H1 (cell line): ENCODE data around the gene ZNF618. TPM values are rescaled to one million over a fixed set of nuclear protein-coding genes. Genes with fewer than 3 reads are reported as not detected.

Experiments
- CTCF ChIA-PET: fragments of 300-600 bp; sonication (Branson Sonifier 250); formaldehyde crosslinking; loops from one replicate; lab custom pipeline; 2021; ENCODE audit not compliant: partially characterized antibody; lab: Charles Lee
- POLR2A ChIA-PET: fragments of 300-600 bp; sonication (Branson Sonifier 250); formaldehyde crosslinking; loops from one replicate; lab custom pipeline; 2021; ENCODE audit warnings: inconsistent platforms; ENCODE audit not compliant: partially characterized antibody; lab: Charles Lee
- DNase-seq, 2 experiments: peaks; one replicate each; pipeline versions ENCODE4 v3.0.0 to v3.0.0-alpha.2; 2010 to 2022; ENCODE audit warnings: low spot score in 2 of 2, low read depth in 1 of 2, mixed read lengths in 1 of 2
- FAIRE-seq: peaks from 2 replicates; lab custom pipeline; 2011; peaks lifted over from hg19 to GRCh38; lab: Jason Lieb, UNC
- H2AFZ ChIP-seq: 2 replicates; pipeline ENCODE4 v1.8.1; 2012; ENCODE audit warnings: low read length, inconsistent platforms
- H2AK5ac ChIP-seq: 2 replicates; pipeline ENCODE4 v1.6.1; 2013; ENCODE audit warnings: low read depth, low read length
- H2BK120ac ChIP-seq: replicated peaks from 2 replicates; pipeline ENCODE3; 2013; ENCODE audit warnings: low read depth, low read length, inconsistent platforms
- H2BK12ac ChIP-seq: 2 replicates; pipeline ENCODE4 v1.6.1; 2013; ENCODE audit warnings: low read depth, low read length
- H2BK15ac ChIP-seq: 2 replicates; pipeline ENCODE4 v1.6.1; 2013; ENCODE audit warnings: low read length
- H2BK20ac ChIP-seq: 2 replicates; pipeline ENCODE4 v1.6.1; 2013; ENCODE audit warnings: low read length
- H2BK5ac ChIP-seq: 2 replicates; pipeline ENCODE4 v1.6.1; 2013; ENCODE audit warnings: low read depth, low read length
- H3K14ac ChIP-seq: 2 replicates; pipeline ENCODE4 v1.6.1; 2013; ENCODE audit warnings: inconsistent platforms; ENCODE audit not compliant: insufficient read length
- H3K18ac ChIP-seq: 2 replicates; pipeline ENCODE4 v1.6.1; 2013; ENCODE audit warnings: low read length; ENCODE audit errors: extremely low read depth
- H3K23ac ChIP-seq: 2 replicates; pipeline ENCODE4 v1.6.1; 2013; ENCODE audit warnings: inconsistent platforms; ENCODE audit not compliant: insufficient read length
- H3K23me2 ChIP-seq: 2 replicates; pipeline ENCODE4 v1.6.1; 2013; ENCODE audit warnings: low read depth, low read length
- H3K27ac ChIP-seq: 2 replicates; pipeline ENCODE4 v1.6.1; 2011; ENCODE audit warnings: low read depth, low read length, inconsistent platforms
- H3K27me3 ChIP-seq, 4 experiments: replicated peaks in 1 of 4; 1 replicate in 1 of 4; 2 replicates in 3 of 4; pipeline versions ENCODE4 v1.6.1 to v1.8.1; 2011 to 2013; ENCODE audit warnings: low read length in 3 of 4, mild to moderate bottlenecking in 3 of 4, inconsistent platforms in 2 of 4, mixed read lengths in 2 of 4, moderate library complexity in 1 of 4; ENCODE audit not compliant: control insufficient read depth in 3 of 4, insufficient read depth in 3 of 4; ENCODE audit errors: extremely low read depth in 1 of 4
- H3K36me3 ChIP-seq, 4 experiments: 2 replicates each; pipeline versions ENCODE4 v1.6.1 to v1.8.1; 2011 to 2013; ENCODE audit warnings: mild to moderate bottlenecking in 4 of 4, low read length in 3 of 4, moderate library complexity in 2 of 4, control low read depth in 1 of 4, inconsistent platforms in 1 of 4; ENCODE audit not compliant: insufficient read depth in 4 of 4, control insufficient read depth in 2 of 4
- H3K4ac ChIP-seq: replicated peaks from 2 replicates; pipeline ENCODE3; 2013; ENCODE audit warnings: low read length, low read depth, mixed read lengths, inconsistent platforms; ENCODE audit not compliant: insufficient read length
- H3K4me1 ChIP-seq, 4 experiments: replicated peaks in 1 of 4; 1 replicate in 1 of 4; 2 replicates in 3 of 4; pipeline versions ENCODE4 v1.6.1 to v1.8.1; 2011 to 2013; ENCODE audit warnings: low read length in 3 of 4, inconsistent platforms in 2 of 4, mixed read lengths in 1 of 4; ENCODE audit not compliant: insufficient read depth in 4 of 4, control insufficient read depth in 3 of 4
- H3K4me2 ChIP-seq, 2 experiments: 2 replicates each; pipeline versions ENCODE4 v1.6.1 to v1.8.1; 2011 to 2013; ENCODE audit warnings: low read depth in 2 of 2, low read length in 2 of 2, control low read depth in 1 of 2, inconsistent platforms in 1 of 2, mild to moderate bottlenecking in 1 of 2; ENCODE audit not compliant: insufficient read depth in 1 of 2
- H3K4me3 ChIP-seq, 4 experiments: fragments of 200-600, 300-600 bp in 1 of 4; sonication (generic), shearing (Covaris generic), sonication (Bioruptor Twin) in 1 of 4; 2 replicates each; pipeline versions ENCODE4 v1.5.1 to v1.8.1; 2011 to 2016; ENCODE audit warnings: low read length in 4 of 4, low read depth in 3 of 4, control low read depth in 2 of 4, inconsistent platforms in 2 of 4, mild to moderate bottlenecking in 2 of 4, mixed read lengths in 1 of 4, moderate library complexity in 1 of 4; ENCODE audit not compliant: insufficient read depth in 2 of 4; ENCODE audit errors: extremely low read depth in 1 of 4
- H3K56ac ChIP-seq: replicated peaks from 2 replicates; pipeline ENCODE3; 2013; ENCODE audit warnings: low read depth, mild to moderate bottlenecking, mixed read lengths, low read length, inconsistent platforms; ENCODE audit not compliant: insufficient read length
- H3K79me1 ChIP-seq: 2 replicates; pipeline ENCODE4 v1.6.1; 2013; ENCODE audit warnings: low read depth, low read length, control low read depth
- H3K79me2 ChIP-seq, 2 experiments: 2 replicates each; pipeline versions ENCODE4 v1.6.1 to v1.8.1; 2012 to 2013; ENCODE audit warnings: low read length in 2 of 2, mild to moderate bottlenecking in 2 of 2, inconsistent platforms in 1 of 2; ENCODE audit not compliant: insufficient read depth in 2 of 2, control insufficient read depth in 1 of 2
- H3K9ac ChIP-seq, 4 experiments: replicated peaks in 1 of 4; 1 replicate in 1 of 4; 2 replicates in 3 of 4; pipeline versions ENCODE4 v1.6.1 to v1.8.1; 2011 to 2013; ENCODE audit warnings: low read depth in 3 of 4, low read length in 3 of 4, control low read depth in 2 of 4, mild to moderate bottlenecking in 2 of 4, moderate library complexity in 2 of 4, inconsistent platforms in 1 of 4; ENCODE audit errors: extremely low read depth in 1 of 4
- H3K9me3 ChIP-seq, 2 experiments: 2 replicates each; pipeline versions ENCODE4 v1.6.1 to v1.8.1; 2012 to 2013; ENCODE audit warnings: mild to moderate bottlenecking in 2 of 2, moderate library complexity in 2 of 2, control low read depth in 1 of 2, inconsistent platforms in 1 of 2, low read depth in 1 of 2, low read length in 1 of 2, mixed read lengths in 1 of 2; ENCODE audit not compliant: insufficient read depth in 2 of 2
- H4K20me1 ChIP-seq, 2 experiments: replicated peaks in 1 of 2; 2 replicates each; pipeline versions ENCODE3 to v1.8.1; 2011 to 2013; ENCODE audit warnings: inconsistent platforms in 2 of 2, low read length in 2 of 2, mild to moderate bottlenecking in 1 of 2; ENCODE audit not compliant: insufficient read depth in 2 of 2, control insufficient read depth in 1 of 2
- H4K5ac ChIP-seq: 2 replicates; pipeline ENCODE4 v1.6.1; 2013; ENCODE audit warnings: low read length, low read depth, mixed read lengths, inconsistent platforms; ENCODE audit not compliant: insufficient read length
- H4K8ac ChIP-seq: 2 replicates; pipeline ENCODE4 v1.8.0; 2013; ENCODE audit warnings: mild to moderate bottlenecking, moderate library complexity, low read length, inconsistent platforms; ENCODE audit not compliant: insufficient read depth; ENCODE audit errors: extremely low read depth
- H4K91ac ChIP-seq: replicated peaks from 2 replicates; pipeline ENCODE3; 2013; ENCODE audit warnings: low read length, mixed read lengths, inconsistent platforms; ENCODE audit not compliant: insufficient read length
- EGR1 ChIP-seq: IDR thresholded peaks from 2 replicates; pipeline ENCODE4 v1.6.1; 2011; ENCODE audit warnings: low read depth, low read length, borderline replicate concordance
- EZH2 ChIP-seq: fragments of 200-600 bp; sonication (generic); IDR thresholded peaks from 2 replicates; pipeline ENCODE4 v1.7.1; 2012; ENCODE audit warnings: low read depth, mild to moderate bottlenecking, moderate library complexity, low read length, inconsistent platforms; ENCODE audit not compliant: severe bottlenecking
- FOSL1 ChIP-seq: IDR thresholded peaks from 2 replicates; pipeline ENCODE4 v1.6.1; 2011; ENCODE audit warnings: mild to moderate bottlenecking, low read depth, low read length, moderate library complexity; ENCODE audit not compliant: insufficient read depth
- GTF2F1 ChIP-seq: IDR thresholded peaks from 2 replicates; pipeline ENCODE4 v1.6.1; 2012; ENCODE audit warnings: low read depth, low read length, improper control_type of control experiment, borderline replicate concordance
- KDM1A ChIP-seq: fragments of 200-600, 300-600 bp; sonication (generic); IDR thresholded peaks from 2 replicates; pipeline ENCODE4 v1.7.1; 2016; ENCODE audit warnings: mild to moderate bottlenecking, low read length, borderline replicate concordance
- MAX ChIP-seq: IDR thresholded peaks from 2 replicates; pipeline ENCODE4 v1.6.1; 2012; ENCODE audit warnings: inconsistent platforms
- NANOG ChIP-seq: IDR thresholded peaks from 2 replicates; pipeline ENCODE4 v1.6.1; 2011; ENCODE audit warnings: low read length, low read depth, mild to moderate bottlenecking, inconsistent platforms; ENCODE audit not compliant: insufficient read depth, poor library complexity, severe bottlenecking
- POLR2AphosphoS5 ChIP-seq: IDR thresholded peaks from 2 replicates; pipeline ENCODE4 v1.6.1; 2011; ENCODE audit warnings: low read depth, low read length
- SAP30 ChIP-seq: fragments of 300-600 bp; sonication (generic); IDR thresholded peaks from 2 replicates; pipeline ENCODE4 v1.7.1; 2012; ENCODE audit warnings: low read length, moderate library complexity, mild to moderate bottlenecking, inconsistent platforms; ENCODE audit not compliant: insufficient read depth, insufficient replicate concordance
- SRF ChIP-seq: IDR thresholded peaks from 2 replicates; pipeline ENCODE4 v1.6.1; 2011; ENCODE audit warnings: mild to moderate bottlenecking, low read depth, low read length, moderate library complexity
- TBP ChIP-seq: IDR thresholded peaks from 2 replicates; pipeline ENCODE4 v1.6.1; 2011; ENCODE audit warnings: low read depth, low read length, improper control_type of control experiment
- WGBS, 2 experiments: shearing (Covaris generic) in 1 of 2; methylation state at CpG; one replicate each; pipeline versions ENCODE4 v1.1.6 to v1.1.7; 2013 to 2015; ENCODE audit warnings: low lambda C conversion rate in 2 of 2, mixed read lengths in 2 of 2, inconsistent platforms in 1 of 2, low coverage in 1 of 2, missing lambda C conversion rate in 1 of 2; ENCODE audit not compliant: insufficient replicate concordance in 2 of 2, insufficient coverage in 1 of 2, insufficient read length in 1 of 2; ENCODE audit errors: extremely low coverage in 1 of 2, missing lambda C conversion rate in 1 of 2; 5-methylcytosine and 5-hydroxymethylcytosine counted together
- polyA plus RNA-seq, 7 experiments: library from polyadenylated mRNA; depleted of rRNA in 3 of 7; stranded (reverse) in 5 of 7; unstranded in 2 of 7; fragments of >200 nt in 5 of 7; fragments of 200-250 nt in 2 of 7; gene quantifications; 1 replicate in 5 of 7; 2 replicates in 1 of 7; 4 replicates in 1 of 7; pipeline versions ENCODE4 v1.2.1 to v1.2.3, GENCODE V29; 2011 to 2013; ENCODE audit warnings: missing spikeins in 2 of 7, mixed read lengths in 2 of 7
- total RNA-seq: library from RNA; stranded (reverse); fragmentation: NEBNext Ultra II Directional; extraction: Animal tissue kit (Norgen Biotek cat#: 25700); gene quantifications from 2 replicates; pipeline ENCODE4 v1.2.1, GENCODE V29; 2021

Gene ZNF618
- total and polyA plus RNA-seq, 2 of the 8 experiments (the other 6 are each of a cell fraction or from before 2014, with no cell fraction given), result 9.6 to 28.5 TPM

GRCh38 chr9:114089206-114089840 is 213.2 kb downstream of the ZNF618 start:
- H3K9ac ChIP-seq, result no peak overlapping the region
- no peak overlapping the region for H3K4me3 ChIP-seq
- H3K79me1 ChIP-seq, result no peaks in the 10 kb centered on the region
- H3K36me3 ChIP-seq, result no peaks in the 10 kb centered on the region
- H2BK20ac ChIP-seq, result no peak overlapping the region
- DNase-seq, result no peak
- H3K79me2 ChIP-seq, result no peaks in the 10 kb centered on the region
- CTCF ChIA-PET, result interaction anchor here (0.8 to 3.1 kb wide), 9 partner anchors 10 to 201 kb away, joined by 3 to 16 read pairs (median 3); partner anchors contain the start of genes AMBP and KIF12
- no peak for TF ChIP-seq SRF
- TF ChIP-seq FOSL1, result no peak
- TF ChIP-seq KDM1A, result no peak
- no peak for TF ChIP-seq EGR1
- TF ChIP-seq NANOG, result no peak
- TF ChIP-seq TBP, result no peak
- TF ChIP-seq POLR2AphosphoS5, result no peak
- TF ChIP-seq EZH2, result no peak
- TF ChIP-seq GTF2F1, result no peak
- no peak for TF ChIP-seq SAP30
- TF ChIP-seq MAX, result no peak
- H3K18ac ChIP-seq, result no peak overlapping the region
- no peak overlapping the region for H2AK5ac ChIP-seq
- H3K56ac ChIP-seq, result no peak overlapping the region
- H4K91ac ChIP-seq, result no peak overlapping the region
- H3K9me3 ChIP-seq, result no peaks in the 10 kb centered on the region
- POLR2A ChIA-PET, result interaction anchor here (1.4 kb wide), 1 partner anchor 19 kb away, joined by 4 read pairs; no protein-coding TSS in a partner anchor
- H3K27me3 ChIP-seq, result no peaks in the 10 kb centered on the region; a peak in 1 of 7 replicates
- H4K5ac ChIP-seq, result no peak overlapping the region
- H3K23ac ChIP-seq, result no peak overlapping the region
- H2BK120ac ChIP-seq, result no peak overlapping the region
- no peaks in the 10 kb centered on the region; a peak in 1 of 7 replicates for H3K4me1 ChIP-seq
- no peak overlapping the region for H2AFZ ChIP-seq
- no peaks in the 10 kb centered on the region for H4K20me1 ChIP-seq
- no peak overlapping the region for H3K14ac ChIP-seq
- FAIRE-seq, result no peak
- no peak overlapping the region for H2BK15ac ChIP-seq
- WGBS, 2 experiments, result 80% methylated on average over 4 of the region's 4 CpGs; no CpG with 5 or more reads in 1 of the 2 experiments
- H3K4me2 ChIP-seq, result no peak overlapping the region
- H2BK5ac ChIP-seq, result no peak overlapping the region
- H4K8ac ChIP-seq, result peak overlapping the region; percentile 15; the same call in 1 of the 2 replicates
- no peak overlapping the region for H3K27ac ChIP-seq
- H2BK12ac ChIP-seq, result no peak overlapping the region
- H3K23me2 ChIP-seq, result no peaks in the 10 kb centered on the region
- H3K4ac ChIP-seq, result no peak overlapping the region
